ENCODE data around the gene ZNF638. TPM values are rescaled to one million over a fixed set of nuclear protein-coding genes. Genes with fewer than 3 reads are reported as not detected.

ZNF638 gene
- total and polyA plus RNA-seq, 2 of the 4 experiments (the other 2 are of a cell fraction): 46.4 to 129 TPM

DNA sequence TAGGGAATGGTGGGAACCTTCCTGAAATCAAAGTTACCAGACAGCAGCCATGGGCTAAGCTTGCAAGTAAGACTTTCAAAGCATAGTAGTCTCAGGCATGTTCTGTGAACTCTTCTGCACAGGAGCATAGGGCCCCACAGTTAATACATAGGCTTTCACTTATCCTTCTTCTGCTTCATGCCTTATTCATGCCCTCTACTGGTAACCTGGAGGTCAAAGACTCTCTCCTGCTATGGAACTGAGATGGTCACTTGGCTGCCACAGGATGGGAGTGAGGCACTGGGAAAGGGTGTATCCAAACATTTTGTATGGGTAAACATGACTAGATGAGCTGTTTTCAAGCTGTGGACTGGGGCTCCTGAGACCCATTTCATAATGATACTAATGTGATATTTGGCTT lies 49.1 kb upstream of the ZNF638 start:
- Histone ChIP-seq H2BK120ac (ENCODE audit: low read depth, low read length) (no peak overlapping the region), H4K91ac (ENCODE audit: insufficient read depth, low read depth, low read length) (no peak overlapping the region), H3K56ac (ENCODE audit: extremely low read depth, insufficient read depth, low read length) (no peak overlapping the region), H3K9me1 (ENCODE audit: insufficient read depth, low read length) (no peaks in the 10 kb centered on the region), H3K4me2 (ENCODE audit: low read depth, low read length) (no peak overlapping the region), H2BK5ac (ENCODE audit: low read depth, low read length, poor library complexity, severe bottlenecking) (no peak overlapping the region), H4K20me1 (ENCODE audit: insufficient read depth, low read length) (no peaks in the 10 kb centered on the region), H3K36me3 (ENCODE audit: control insufficient read depth, insufficient read depth, low read length) (no peaks in the 10 kb centered on the region), H3K27ac (ENCODE audit: insufficient read depth, low read length) (no peak overlapping the region), H3K9ac (ENCODE audit: low read depth, low read length) (no peak overlapping the region), H3K4me1 (ENCODE audit: control insufficient read depth, insufficient read depth, low read length) (no peaks in the 10 kb centered on the region), H2AFZ (replicated peaks; ENCODE audit: low read length, poor library complexity) (no peak overlapping the region), H3K4me3 (ENCODE audit: insufficient read depth, low read depth, low read length) (no peak overlapping the region), H2AK5ac (ENCODE audit: low read depth, low read length) (no peak overlapping the region), H3K27me3 (ENCODE audit: control insufficient read depth, insufficient read depth, low read length) (peaks cover 17% of the 10 kb centered on the region), H2BK15ac (ENCODE audit: low read depth, low read length) (no peak overlapping the region), H3K18ac (ENCODE audit: low read depth, low read length) (no peak overlapping the region), H3K4ac (ENCODE audit: low read depth, low read length) (no peak overlapping the region), H2BK20ac (ENCODE audit: low read depth, low read length) (no peak overlapping the region), H4K5ac (ENCODE audit: low read depth, low read length) (no peak overlapping the region), H3K14ac (replicated peaks; ENCODE audit: low read depth, low read length) (no peak overlapping the region), H3K79me1 (ENCODE audit: low read depth in 1 of 2, low read length in 2 of 2) (no peaks in the 10 kb centered on the region), H4K8ac (ENCODE audit: low read depth in 2 of 2, low read length in 2 of 2) (no peak overlapping the region), H3K9me3 (ENCODE audit: control insufficient read depth, insufficient read depth, low read length) (no peaks in the 10 kb centered on the region), H2AK9ac (replicated peaks; ENCODE audit: low read depth, low read length, poor library complexity) (no peak overlapping the region), H3K23ac (ENCODE audit: low read depth, low read length) (no peak overlapping the region)
- no TSS peak for BruUV-seq (replicated peaks)
- DNase-seq: no peak
- in situ Hi-C loops (cut with MboI; ENCODE audit: low sequenced_read_pairs): no loop called here
- CTCF ChIA-PET: interaction anchor here (0.5 to 1.0 kb wide), 2 partner anchors 12 to 21 kb away, joined by 3 read pairs; no protein-coding TSS in a partner anchor
- POLR2A ChIA-PET (ENCODE audit: unreplicated experiment): no interaction called here
- TF ChIP-seq CEBPB (IDR thresholded peaks at IDR 0.05; ENCODE audit: low read depth, low read length) (no peak), RFX5 (IDR thresholded peaks at IDR 0.05; ENCODE audit: low read depth, low read length) (no peak), CHD1 (IDR thresholded peaks at IDR 0.05; ENCODE audit: low read depth, low read length) (no peak), POLR2A (IDR thresholded peaks at IDR 0.05; ENCODE audit: low read depth, low read length) (no peak), MXI1 (IDR thresholded peaks at IDR 0.05; ENCODE audit: borderline replicate concordance, low read depth, low read length) (no peak), MAZ (IDR thresholded peaks at IDR 0.05; ENCODE audit: borderline replicate concordance, low read depth, low read length) (no peak)
- TF ChIP-seq, protein P1, sequence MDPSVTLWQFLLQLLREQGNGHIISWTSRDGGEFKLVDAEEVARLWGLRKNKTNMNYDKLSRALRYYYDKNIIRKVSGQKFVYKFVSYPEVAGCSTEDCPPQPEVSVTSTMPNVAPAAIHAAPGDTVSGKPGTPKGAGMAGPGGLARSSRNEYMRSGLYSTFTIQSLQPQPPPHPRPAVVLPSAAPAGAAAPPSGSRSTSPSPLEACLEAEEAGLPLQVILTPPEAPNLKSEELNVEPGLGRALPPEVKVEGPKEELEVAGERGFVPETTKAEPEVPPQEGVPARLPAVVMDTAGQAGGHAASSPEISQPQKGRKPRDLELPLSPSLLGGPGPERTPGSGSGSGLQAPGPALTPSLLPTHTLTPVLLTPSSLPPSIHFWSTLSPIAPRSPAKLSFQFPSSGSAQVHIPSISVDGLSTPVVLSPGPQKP (IDR thresholded peaks at IDR 0.05; ENCODE audit: borderline replicate concordance, low read depth, low read length): no peak
- ATAC-seq (ENCODE audit: low read depth): no peak
- dilution Hi-C loops (cut with HindIII; ENCODE audit: low sequenced_read_pairs, unreplicated experiment): no loop called here
- intact Hi-C loops (cut with micrococcal nuclease): no loop called here

Measured in IMR-90 (cell line).